ENCODE data around the gene MRPS18A.

MRPS18A gene

GRCh38 chr6:43629104-43629504, 58.5 kb downstream of the MRPS18A start, which contains the start of gene GTPBP2:
GTPBP2 (minus strand) TSS chr6:43629264; CDS start chr6:43629162, 102 bp downstream.
- no peak for TF ChIP-seq CTCF (conservative IDR thresholded peaks at IDR 0.05; ENCODE audit: control insufficient read depth, insufficient read depth, low read depth, low read length)
- DNase-seq (ENCODE audit: low read depth) = peak; percentile 98
- peak within 1 kb of the TSS; percentile 96 for H3K4me3 ChIP-seq (ENCODE audit: control insufficient read depth, low read depth, low read length)

- H3K4me3 ChIP-seq (ENCODE audit: control insufficient read depth, low read depth, low read length) = peak overlapping the region; percentile 96
- no peak for TF ChIP-seq CTCF (conservative IDR thresholded peaks at IDR 0.05; ENCODE audit: control insufficient read depth, insufficient read depth, low read depth, low read length)
- peak; percentile 37 for DNase-seq (ENCODE audit: low read depth)
Measured at GRCh38 chr6:43628393-43629103, 59.0 kb downstream of the MRPS18A start.

- peak; percentile 98 for DNase-seq (ENCODE audit: low read depth)
- TF ChIP-seq CTCF (conservative IDR thresholded peaks at IDR 0.05; ENCODE audit: control insufficient read depth, insufficient read depth, low read depth, low read length) = no peak
- peak overlapping the region; percentile 33 for H3K4me3 ChIP-seq (ENCODE audit: control insufficient read depth, low read depth, low read length)
Measured at GRCh38 chr6:43627008-43627825, 60.4 kb downstream of the MRPS18A start.

GRCh38 chr6:43625393-43625992, 62.1 kb downstream of the MRPS18A start:
- no peak for TF ChIP-seq CTCF (conservative IDR thresholded peaks at IDR 0.05; ENCODE audit: control insufficient read depth, insufficient read depth, low read depth, low read length)
- no peak for DNase-seq (ENCODE audit: low read depth)
- H3K4me3 ChIP-seq (ENCODE audit: control insufficient read depth, low read depth, low read length) = no peak overlapping the region

GRCh38 chr6:43624786-43625288, 62.8 kb downstream of the MRPS18A start:
- no peak overlapping the region for H3K4me3 ChIP-seq (ENCODE audit: control insufficient read depth, low read depth, low read length)
- DNase-seq (ENCODE audit: low read depth) = no peak
- TF ChIP-seq CTCF (conservative IDR thresholded peaks at IDR 0.05; ENCODE audit: control insufficient read depth, insufficient read depth, low read depth, low read length) = no peak

GRCh38 chr6:43623880-43624785, 63.5 kb downstream of the MRPS18A start:
- DNase-seq (ENCODE audit: low read depth) = no peak
- H3K4me3 ChIP-seq (ENCODE audit: control insufficient read depth, low read depth, low read length) = no peak overlapping the region
- TF ChIP-seq CTCF (conservative IDR thresholded peaks at IDR 0.05; ENCODE audit: control insufficient read depth, insufficient read depth, low read depth, low read length) = no peak

All from fibroblast of mammary gland (primary cell).